GM21360 (cell line): ENCODE measurements around the gene CHST9.
"Not testable (repeated sequence)": the region's sequence is repeated elsewhere in the genome, so short reads cannot be mapped to it uniquely, and the experiment has no call there.

Experiments used
- ATAC-seq: cut with Tn5 transposase; IDR thresholded peaks from one replicate; pipeline ENCODE4 v1.9.1; 2021; ENCODE audit warnings: mild to moderate bottlenecking, moderate library complexity; ENCODE audit not compliant: unreplicated experiment

CHST9 gene

DNA sequence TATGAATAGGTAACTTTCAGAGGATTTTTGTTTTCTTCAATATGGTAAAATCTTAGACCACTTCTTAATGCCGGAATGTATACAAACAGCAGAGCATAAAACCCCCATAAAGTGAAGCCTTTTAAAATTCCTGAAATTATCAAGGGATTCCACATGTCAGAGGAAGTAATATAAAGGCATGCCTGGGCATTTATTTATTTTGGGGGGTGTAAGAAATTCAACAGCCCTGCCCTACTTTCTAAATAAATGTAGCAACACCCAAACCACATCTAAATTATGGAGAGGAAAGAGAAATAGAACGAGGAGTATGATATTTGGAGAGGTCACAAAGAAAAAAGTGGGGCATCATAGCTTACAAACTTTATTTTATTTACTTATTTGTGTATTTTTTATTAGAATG, 9.9 kb downstream of the CHST9 start:
- no peak for ATAC-seq

DNA sequence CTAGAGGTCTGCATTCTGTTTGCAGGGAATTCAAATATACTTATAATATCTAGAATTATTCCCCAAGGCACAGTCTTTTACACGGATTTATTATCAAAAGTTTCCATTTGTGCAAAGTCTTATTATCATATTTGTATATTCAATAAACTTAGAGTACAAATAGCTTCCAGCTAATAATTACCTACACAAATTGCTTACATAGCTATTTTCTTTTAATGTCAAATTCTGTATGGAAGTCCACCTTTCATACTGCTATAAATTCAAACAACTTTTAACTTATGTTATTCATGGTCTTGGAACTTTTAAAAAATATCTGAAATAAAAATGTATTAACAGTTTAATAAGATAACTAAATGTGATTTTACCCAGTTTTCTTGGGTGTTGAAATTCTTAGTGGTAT, 13.1 kb downstream of the CHST9 start:
- ATAC-seq = no peak

DNA sequence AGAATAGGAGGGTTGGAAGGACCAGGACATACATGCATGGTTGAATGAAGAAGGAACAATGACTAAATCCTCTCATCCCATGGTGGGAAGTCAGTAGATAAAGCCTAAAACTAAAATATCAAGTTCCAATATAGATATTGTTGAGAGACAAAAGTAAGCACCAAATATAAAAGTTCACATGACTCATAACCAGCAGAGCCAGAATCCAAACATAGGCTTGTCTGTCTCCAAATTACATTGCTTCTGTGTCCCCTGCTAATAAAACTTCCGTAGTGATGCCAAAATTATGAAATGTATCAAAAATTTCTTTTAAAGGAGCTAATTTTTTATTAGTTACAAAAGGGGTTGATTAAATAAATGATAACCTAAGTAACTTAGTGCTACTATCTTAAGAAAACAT, 19.7 kb downstream of the CHST9 start:
- no peak for ATAC-seq

- ATAC-seq = no peak
These were observed 20.2 kb downstream of the CHST9 start for GRCh38 chr18:27164905-27165304.

DNA sequence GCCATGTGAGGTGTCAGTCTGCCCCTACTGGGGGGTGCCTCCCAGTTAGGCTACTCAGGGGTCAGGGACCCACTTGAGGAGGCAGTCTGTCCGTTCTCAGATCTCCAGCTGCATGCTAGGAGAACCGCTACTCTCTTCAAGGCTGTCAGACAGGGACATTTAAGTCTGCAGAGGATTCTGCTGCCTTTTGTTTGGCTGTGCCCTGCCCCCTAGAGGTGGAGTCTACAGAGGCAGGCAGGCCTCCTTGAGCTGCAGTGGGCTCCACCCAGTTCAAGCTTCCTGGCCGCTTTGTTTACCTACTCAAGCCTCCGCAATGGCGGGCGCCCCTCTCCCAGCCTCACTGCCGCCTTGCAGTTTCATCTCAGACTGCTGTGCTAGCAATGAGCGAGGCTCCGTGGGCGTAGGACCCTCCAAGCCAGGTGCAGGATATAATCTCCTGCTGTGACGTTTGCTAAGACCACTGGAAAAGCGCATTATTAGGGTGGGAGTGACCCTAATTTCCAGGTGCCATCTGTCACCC, 21.9 kb downstream of the CHST9 start:
- ATAC-seq = not testable (repeated sequence)

DNA sequence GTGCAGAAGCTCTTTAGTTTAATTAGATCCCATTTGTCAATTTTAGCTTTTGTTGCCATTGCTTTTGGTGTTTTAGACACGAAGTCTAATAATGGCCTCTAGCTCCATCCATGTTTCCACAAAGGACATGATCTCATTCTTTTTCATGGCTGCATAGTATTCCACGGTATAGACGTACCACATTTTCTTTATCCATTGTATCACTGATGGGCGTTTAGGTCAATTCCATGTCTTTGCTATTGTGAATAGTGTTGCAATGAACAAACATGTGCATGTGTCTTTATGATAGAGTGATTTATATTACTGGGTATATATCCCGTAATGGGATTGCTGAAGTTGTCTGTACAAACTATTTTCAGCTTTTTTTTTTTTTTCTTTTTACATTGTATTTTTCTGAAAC, 35.9 kb downstream of the CHST9 start:
- ATAC-seq = not testable (repeated sequence)

- no peak for ATAC-seq
These were observed 40.4 kb downstream of the CHST9 start for GRCh38 chr18:27144672-27145071.

DNA sequence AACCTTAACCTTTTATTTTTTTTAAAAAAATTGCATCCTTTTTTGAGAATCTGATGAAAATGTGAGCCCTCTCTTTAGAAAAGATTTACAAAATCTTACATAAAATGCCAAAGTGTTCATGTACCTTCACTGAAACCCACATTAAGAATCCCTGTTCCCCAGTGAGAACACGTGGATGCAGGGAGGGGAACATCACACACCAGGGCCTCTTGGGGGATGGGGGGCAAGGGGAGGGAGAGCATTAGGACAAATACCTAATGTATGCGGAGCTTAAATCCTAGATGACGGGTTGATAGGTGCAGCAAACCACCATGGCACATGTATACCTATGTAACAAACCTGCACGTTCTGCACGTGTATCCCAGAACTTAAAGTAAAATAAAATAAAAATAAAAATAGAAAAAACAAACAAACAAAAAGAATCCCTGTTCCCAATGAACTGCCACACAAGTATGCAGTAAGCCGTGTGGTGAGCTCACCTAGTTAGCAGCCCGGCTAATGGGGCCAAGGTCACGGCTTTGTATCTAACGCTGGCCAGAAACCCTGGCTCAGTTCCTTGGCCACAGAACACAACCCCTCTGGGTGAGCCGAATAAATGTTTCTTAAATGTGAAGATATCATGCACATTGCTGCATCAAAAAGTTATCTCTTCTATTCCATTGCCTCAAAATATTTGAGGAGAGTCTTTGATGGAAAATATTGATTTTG, 41.4 kb downstream of the CHST9 start:
- ATAC-seq = no peak

DNA sequence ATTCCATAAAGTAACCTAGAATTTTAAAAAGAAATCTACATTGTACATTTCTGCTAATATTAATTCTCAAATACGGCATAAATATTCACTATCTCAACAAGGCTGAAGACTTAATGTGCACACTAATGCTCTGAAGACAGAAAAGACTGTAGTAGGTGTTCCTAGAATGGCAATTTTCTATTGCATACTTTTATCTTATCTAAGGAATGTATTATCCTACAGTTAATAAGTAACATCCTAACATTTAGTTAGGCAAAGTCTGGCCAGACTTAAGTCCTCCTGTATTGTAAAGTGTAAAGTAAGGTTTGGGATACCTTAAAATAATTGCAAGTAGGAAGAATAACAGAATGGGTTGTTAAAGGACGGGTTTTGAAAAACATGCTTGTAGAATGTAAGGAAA, 42.2 kb downstream of the CHST9 start:
- no peak for ATAC-seq

DNA sequence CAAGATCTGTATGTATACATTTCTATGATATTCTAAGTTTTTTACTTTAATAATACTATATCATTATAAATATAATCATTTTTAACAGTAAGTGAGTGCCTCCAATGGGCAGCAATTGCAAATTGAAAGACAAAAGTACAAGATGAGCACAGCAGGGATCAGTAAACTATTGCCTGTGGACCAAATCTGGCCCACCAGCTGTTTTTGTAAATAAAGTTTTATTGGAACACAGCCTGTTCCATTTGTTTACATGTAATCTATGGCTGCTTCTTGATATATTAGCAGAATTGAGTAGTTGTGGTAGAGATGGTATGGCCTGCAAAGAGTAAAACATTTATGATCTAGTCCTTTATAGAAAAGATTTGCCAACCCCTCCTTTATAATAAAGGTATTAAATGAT, 43.2 kb downstream of the CHST9 start:
- ATAC-seq = no peak

DNA sequence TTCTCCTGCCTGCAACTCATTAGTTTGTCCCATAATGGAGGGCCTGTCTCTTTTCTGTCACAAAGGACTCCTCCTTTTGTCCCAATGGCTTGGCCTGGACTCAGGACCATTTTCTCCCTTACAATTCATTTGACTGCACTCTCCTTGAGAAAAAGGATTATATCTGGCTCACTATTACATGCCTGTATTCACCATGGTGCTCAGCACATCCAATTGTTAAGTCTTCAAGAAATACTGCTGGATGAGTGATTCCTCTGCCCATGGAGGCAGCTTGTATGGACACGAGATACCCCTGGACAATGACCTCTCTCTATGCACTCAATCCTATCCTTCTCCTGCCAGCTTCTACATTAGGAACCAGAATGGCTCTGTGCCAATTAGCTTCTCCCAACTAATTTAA, 47.0 kb downstream of the CHST9 start:
- ATAC-seq = no peak

DNA sequence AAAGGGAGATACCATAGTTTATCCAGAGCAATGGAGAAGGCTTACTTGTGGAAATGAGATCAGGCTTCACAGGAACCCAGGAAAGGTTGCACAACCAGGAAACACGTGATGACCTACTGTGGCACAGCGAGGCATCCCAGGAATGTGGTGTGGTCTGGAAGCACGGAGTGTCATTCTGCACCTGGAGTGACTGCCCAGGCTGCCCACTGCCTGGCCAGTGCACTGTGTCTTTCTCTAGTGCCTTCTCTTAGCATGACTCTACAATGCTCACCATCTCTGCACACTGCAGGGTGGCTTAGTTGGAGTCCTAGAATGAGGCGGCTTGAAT, 48.9 kb downstream of the CHST9 start:
- ATAC-seq = no peak

DNA sequence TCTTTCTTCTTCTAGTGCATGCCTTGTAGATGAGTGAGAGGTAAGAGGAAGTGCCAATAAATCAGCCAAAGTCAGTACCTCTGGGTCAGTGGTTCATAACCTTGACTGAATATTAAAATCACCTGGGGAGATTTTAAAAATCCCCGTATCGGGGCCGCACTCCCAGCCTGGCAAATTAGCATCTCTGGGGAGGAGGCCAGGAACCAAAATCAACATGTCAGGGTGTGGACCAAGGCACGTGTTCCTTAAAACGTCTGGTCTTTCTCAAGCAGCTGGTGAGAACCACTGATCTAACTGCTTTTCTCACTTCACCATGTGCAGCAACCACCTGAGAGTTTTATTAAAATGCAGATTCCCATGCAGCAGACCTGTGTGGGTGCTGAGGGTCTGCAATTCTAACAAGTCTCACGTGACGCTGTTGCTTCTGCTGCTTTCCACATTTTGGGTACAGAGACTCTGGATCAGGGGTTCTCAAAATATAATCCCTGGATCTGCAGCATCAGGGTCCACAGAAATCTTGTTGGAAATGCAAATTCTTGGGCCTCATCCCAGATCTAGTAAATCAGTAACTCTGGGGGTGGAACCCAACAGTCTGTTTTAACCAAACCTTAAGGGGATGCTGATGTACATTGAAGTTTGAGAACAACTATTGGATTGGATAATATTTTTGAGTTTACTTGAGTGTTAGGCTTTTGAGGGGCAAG, 49.5 kb downstream of the CHST9 start:
- ATAC-seq = no peak

GRCh38 chr18:27130065-27130630, 55.0 kb downstream of the CHST9 start:
- ATAC-seq = no peak

DNA sequence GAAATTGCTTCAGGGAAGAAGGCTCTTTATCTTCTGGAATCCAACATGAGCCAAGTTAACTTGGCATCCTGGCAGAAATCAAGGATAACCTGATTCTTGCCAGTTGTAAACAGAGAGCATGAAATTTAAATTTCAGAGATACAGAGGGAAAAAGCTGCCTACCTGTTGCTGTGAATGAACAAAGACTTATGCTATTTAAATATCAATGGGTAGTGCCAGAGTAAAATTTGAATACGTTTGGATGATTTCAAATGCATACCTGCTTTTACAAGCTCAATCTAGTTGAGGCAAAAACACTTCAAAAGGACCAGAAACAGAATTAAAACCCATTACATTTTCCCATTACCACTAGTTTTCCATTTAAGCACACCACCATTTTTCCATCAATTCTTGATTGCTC, 60.9 kb downstream of the CHST9 start:
- ATAC-seq = no peak

DNA sequence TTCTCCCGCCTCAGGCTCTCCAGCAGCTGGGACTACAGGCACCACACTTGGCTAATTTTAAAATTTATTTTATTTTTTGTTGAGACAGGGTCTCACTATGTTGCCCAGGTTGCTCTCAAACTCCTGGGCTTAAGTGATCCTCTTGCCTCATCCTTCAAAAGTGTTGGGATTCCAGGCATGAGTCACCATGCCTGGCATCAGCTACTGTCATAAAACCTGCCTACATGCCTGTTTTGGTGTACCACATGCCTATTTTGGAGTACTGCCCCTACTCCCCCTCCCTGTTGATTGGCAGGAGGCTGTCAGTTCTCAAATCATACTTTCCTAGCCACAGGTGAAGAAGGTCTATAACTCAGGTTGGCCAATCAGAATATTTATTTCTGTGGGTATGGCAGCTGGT, 64.0 kb downstream of the CHST9 start:
- no peak for ATAC-seq

- no peak for ATAC-seq
These were observed 64.9 kb downstream of the CHST9 start for GRCh38 chr18:27120246-27120645.

DNA sequence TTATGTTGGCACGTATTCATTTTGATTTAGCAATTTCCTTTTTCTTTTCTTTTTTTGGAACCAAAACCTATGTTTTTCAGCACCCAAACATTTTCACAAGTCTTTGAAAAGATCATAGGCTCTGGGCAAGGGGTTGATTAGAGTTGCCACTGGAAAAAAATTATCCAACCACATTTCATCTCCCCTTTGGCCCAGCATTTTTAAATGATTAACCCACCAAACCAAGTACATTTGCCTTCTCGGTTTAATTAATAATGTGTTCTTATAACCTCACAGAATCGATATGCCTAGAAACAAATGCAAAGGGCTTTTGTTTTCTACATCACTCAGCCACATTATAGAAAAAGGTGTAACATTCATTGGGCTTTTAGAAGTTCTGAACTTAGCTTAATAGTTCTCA, 66.1 kb downstream of the CHST9 start:
- no peak for ATAC-seq

- no peak for ATAC-seq
These were observed 70.3 kb downstream of the CHST9 start for GRCh38 chr18:27114842-27115241.

DNA sequence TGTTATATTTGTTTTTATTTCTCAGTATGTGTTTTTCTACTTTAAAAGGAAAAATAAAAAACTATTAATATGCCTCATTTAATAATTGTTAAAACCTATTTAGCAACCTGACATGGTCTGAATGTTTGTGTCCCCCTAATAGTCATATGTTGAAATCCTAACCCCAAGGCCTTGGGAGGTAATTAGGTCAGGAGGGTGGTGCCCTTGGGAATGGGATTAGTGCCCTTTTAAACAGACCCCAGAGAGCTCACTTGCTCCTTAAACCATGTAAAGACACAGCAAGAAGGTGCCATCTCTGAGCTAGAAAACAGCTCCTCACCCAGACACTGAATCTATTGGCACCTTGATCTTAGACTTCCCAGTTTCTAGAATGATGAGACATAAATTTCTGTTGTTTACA, 71.8 kb downstream of the CHST9 start:
- no peak for ATAC-seq

GRCh38 chr18:27110319-27110718, 74.8 kb downstream of the CHST9 start:
- no peak for ATAC-seq

DNA sequence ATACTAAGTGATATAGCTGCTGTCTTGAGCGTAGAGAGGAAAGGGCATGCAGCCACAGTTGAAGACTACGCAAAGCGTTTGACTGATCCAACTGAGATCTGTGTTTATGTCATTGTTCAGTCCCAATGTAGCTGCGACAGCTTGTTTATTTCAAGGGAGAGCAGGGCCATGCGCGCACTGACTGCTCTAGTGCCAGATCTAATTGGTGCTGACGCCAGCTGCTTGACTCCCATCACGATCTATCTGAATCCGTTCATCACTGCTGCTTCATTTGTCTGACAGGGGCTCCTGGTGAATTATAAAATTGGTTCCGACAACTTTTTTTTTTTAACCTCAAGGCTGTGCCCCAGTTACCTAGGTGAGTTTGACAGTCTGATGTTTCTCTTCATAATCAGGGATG, 75.7 kb downstream of the CHST9 start:
- ATAC-seq = no peak
